Loucy (cell line): ENCODE results near the gene SDR42E2.

Experiments
- EZH2phosphoT487 ChIP-seq: fragments of 200-600 bp; IDR thresholded peaks from 2 replicates; pipeline ENCODE4 v1.6.1; 2018; ENCODE audit warnings: antibody characterized with exemption, mild to moderate bottlenecking, moderate library complexity, borderline replicate concordance
- TF ChIP-seq, protein P1 (sequence below): fragments of 200-600 bp; sonication (generic); conservative IDR thresholded peaks from 2 replicates; pipeline ENCODE4 v1.5.1; 2014; ENCODE audit warnings: mild to moderate bottlenecking, antibody characterized with exemption, low read length

DNA sequence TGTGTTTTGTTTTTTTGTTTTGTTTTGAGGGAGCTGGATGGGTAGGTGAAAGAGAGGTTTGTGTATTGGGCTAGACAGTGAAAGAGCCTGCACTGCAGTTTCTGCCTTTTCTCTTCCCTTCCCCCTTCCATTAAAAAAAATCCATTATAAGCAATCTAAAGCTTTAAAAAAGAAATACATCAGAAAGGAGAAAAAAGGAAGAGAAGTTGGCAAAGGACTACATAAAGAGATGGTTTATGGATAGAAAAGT lies 33.1 kb downstream of the SDR42E2 start:
- TF ChIP-seq, protein P1, sequence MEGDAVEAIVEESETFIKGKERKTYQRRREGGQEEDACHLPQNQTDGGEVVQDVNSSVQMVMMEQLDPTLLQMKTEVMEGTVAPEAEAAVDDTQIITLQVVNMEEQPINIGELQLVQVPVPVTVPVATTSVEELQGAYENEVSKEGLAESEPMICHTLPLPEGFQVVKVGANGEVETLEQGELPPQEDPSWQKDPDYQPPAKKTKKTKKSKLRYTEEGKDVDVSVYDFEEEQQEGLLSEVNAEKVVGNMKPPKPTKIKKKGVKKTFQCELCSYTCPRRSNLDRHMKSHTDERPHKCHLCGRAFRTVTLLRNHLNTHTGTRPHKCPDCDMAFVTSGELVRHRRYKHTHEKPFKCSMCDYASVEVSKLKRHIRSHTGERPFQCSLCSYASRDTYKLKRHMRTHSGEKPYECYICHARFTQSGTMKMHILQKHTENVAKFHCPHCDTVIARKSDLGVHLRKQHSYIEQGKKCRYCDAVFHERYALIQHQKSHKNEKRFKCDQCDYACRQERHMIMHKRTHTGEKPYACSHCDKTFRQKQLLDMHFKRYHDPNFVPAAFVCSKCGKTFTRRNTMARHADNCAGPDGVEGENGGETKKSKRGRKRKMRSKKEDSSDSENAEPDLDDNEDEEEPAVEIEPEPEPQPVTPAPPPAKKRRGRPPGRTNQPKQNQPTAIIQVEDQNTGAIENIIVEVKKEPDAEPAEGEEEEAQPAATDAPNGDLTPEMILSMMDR = no peak
- TF ChIP-seq EZH2phosphoT487 = no peak
